ENCODE data around the gene LIN7C. TPM values are rescaled to one million over a fixed set of nuclear protein-coding genes. Genes with fewer than 3 reads are reported as not detected.
A peak's percentile ranks its signal among the peaks of the same experiment; 100 is the strongest.

Gene LIN7C
- total and polyA plus RNA-seq, 9 of the 15 experiments (the other 6 are each of a cell fraction or from before 2014, with no cell fraction given): 10.8 to 52.7 (median 21.5) TPM

DNA sequence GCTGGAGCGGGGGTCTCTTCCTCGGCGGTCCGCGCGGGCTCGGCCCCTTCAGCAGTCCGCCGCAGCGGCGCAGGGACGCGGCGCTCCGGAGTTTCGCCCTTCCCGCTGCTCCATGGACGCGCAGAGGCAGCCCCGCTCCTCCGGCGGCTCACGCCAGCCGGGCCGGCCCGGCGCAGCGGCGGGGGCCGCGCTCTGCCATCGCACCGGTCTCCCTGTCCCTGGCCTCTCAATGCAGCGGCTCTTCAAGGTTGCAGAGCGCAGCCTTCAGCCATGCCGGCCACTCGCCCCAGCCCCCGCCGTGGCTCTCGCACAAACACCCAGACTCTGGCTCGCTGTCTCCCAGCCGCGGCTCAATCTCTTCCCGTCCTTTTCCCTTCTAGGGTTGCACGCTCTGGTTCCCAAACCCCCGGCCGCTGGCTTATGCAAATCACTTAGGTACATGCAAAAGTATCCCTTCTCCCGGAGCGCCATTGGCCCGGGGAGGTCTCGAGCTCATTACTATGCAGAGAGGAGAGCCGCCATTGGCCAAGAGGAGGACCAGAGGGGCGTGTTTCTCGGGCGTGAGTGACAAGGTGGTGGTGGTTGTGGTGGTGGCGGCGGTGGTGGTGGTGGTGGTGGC, 34.1 kb downstream of the LIN7C start, which contains the start of gene LGR4 (continued):
- TF ChIP-seq, protein P1, sequence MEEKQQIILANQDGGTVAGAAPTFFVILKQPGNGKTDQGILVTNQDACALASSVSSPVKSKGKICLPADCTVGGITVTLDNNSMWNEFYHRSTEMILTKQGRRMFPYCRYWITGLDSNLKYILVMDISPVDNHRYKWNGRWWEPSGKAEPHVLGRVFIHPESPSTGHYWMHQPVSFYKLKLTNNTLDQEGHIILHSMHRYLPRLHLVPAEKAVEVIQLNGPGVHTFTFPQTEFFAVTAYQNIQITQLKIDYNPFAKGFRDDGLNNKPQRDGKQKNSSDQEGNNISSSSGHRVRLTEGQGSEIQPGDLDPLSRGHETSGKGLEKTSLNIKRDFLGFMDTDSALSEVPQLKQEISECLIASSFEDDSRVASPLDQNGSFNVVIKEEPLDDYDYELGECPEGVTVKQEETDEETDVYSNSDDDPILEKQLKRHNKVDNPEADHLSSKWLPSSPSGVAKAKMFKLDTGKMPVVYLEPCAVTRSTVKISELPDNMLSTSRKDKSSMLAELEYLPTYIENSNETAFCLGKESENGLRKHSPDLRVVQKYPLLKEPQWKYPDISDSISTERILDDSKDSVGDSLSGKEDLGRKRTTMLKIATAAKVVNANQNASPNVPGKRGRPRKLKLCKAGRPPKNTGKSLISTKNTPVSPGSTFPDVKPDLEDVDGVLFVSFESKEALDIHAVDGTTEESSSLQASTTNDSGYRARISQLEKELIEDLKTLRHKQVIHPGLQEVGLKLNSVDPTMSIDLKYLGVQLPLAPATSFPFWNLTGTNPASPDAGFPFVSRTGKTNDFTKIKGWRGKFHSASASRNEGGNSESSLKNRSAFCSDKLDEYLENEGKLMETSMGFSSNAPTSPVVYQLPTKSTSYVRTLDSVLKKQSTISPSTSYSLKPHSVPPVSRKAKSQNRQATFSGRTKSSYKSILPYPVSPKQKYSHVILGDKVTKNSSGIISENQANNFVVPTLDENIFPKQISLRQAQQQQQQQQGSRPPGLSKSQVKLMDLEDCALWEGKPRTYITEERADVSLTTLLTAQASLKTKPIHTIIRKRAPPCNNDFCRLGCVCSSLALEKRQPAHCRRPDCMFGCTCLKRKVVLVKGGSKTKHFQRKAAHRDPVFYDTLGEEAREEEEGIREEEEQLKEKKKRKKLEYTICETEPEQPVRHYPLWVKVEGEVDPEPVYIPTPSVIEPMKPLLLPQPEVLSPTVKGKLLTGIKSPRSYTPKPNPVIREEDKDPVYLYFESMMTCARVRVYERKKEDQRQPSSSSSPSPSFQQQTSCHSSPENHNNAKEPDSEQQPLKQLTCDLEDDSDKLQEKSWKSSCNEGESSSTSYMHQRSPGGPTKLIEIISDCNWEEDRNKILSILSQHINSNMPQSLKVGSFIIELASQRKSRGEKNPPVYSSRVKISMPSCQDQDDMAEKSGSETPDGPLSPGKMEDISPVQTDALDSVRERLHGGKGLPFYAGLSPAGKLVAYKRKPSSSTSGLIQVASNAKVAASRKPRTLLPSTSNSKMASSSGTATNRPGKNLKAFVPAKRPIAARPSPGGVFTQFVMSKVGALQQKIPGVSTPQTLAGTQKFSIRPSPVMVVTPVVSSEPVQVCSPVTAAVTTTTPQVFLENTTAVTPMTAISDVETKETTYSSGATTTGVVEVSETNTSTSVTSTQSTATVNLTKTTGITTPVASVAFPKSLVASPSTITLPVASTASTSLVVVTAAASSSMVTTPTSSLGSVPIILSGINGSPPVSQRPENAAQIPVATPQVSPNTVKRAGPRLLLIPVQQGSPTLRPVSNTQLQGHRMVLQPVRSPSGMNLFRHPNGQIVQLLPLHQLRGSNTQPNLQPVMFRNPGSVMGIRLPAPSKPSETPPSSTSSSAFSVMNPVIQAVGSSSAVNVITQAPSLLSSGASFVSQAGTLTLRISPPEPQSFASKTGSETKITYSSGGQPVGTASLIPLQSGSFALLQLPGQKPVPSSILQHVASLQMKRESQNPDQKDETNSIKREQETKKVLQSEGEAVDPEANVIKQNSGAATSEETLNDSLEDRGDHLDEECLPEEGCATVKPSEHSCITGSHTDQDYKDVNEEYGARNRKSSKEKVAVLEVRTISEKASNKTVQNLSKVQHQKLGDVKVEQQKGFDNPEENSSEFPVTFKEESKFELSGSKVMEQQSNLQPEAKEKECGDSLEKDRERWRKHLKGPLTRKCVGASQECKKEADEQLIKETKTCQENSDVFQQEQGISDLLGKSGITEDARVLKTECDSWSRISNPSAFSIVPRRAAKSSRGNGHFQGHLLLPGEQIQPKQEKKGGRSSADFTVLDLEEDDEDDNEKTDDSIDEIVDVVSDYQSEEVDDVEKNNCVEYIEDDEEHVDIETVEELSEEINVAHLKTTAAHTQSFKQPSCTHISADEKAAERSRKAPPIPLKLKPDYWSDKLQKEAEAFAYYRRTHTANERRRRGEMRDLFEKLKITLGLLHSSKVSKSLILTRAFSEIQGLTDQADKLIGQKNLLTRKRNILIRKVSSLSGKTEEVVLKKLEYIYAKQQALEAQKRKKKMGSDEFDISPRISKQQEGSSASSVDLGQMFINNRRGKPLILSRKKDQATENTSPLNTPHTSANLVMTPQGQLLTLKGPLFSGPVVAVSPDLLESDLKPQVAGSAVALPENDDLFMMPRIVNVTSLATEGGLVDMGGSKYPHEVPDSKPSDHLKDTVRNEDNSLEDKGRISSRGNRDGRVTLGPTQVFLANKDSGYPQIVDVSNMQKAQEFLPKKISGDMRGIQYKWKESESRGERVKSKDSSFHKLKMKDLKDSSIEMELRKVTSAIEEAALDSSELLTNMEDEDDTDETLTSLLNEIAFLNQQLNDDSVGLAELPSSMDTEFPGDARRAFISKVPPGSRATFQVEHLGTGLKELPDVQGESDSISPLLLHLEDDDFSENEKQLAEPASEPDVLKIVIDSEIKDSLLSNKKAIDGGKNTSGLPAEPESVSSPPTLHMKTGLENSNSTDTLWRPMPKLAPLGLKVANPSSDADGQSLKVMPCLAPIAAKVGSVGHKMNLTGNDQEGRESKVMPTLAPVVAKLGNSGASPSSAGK (IDR thresholded peaks at IDR 0.05): no peak
- TF ChIP-seq ZC3H11A (IDR thresholded peaks at IDR 0.05; ENCODE audit: low read depth, low read length): no peak
- peak; percentile 46 for TF ChIP-seq TAF1 (IDR thresholded peaks at IDR 0.05; ENCODE audit: control insufficient read depth, extremely low read depth, insufficient read depth, low read length, severe bottlenecking)
- TF ChIP-seq, protein P2, sequence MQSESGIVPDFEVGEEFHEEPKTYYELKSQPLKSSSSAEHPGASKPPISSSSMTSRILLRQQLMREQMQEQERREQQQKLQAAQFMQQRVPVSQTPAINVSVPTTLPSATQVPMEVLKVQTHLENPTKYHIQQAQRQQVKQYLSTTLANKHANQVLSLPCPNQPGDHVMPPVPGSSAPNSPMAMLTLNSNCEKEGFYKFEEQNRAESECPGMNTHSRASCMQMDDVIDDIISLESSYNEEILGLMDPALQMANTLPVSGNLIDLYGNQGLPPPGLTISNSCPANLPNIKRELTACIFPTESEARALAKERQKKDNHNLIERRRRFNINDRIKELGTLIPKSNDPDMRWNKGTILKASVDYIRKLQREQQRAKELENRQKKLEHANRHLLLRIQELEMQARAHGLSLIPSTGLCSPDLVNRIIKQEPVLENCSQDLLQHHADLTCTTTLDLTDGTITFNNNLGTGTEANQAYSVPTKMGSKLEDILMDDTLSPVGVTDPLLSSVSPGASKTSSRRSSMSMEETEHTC (IDR thresholded peaks at IDR 0.05): no peak
- TF ChIP-seq CREB1 (IDR thresholded peaks at IDR 0.05): no peak
- TF ChIP-seq CREB1 (CRISPR knock-in tag; IDR thresholded peaks at IDR 0.05): no peak
- peak; percentile 13 for TF ChIP-seq FOS (IDR thresholded peaks at IDR 0.05; ENCODE audit: extremely low read depth, insufficient read length)
- TF ChIP-seq MYBL2 (IDR thresholded peaks at IDR 0.05; ENCODE audit: low read depth): no peak
- no peak for TF ChIP-seq MYBL2 (CRISPR knock-in tag; IDR thresholded peaks at IDR 0.05; ENCODE audit: borderline replicate concordance)
- TF ChIP-seq, protein P3, sequence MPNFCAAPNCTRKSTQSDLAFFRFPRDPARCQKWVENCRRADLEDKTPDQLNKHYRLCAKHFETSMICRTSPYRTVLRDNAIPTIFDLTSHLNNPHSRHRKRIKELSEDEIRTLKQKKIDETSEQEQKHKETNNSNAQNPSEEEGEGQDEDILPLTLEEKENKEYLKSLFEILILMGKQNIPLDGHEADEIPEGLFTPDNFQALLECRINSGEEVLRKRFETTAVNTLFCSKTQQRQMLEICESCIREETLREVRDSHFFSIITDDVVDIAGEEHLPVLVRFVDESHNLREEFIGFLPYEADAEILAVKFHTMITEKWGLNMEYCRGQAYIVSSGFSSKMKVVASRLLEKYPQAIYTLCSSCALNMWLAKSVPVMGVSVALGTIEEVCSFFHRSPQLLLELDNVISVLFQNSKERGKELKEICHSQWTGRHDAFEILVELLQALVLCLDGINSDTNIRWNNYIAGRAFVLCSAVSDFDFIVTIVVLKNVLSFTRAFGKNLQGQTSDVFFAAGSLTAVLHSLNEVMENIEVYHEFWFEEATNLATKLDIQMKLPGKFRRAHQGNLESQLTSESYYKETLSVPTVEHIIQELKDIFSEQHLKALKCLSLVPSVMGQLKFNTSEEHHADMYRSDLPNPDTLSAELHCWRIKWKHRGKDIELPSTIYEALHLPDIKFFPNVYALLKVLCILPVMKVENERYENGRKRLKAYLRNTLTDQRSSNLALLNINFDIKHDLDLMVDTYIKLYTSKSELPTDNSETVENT (CRISPR knock-in tag; IDR thresholded peaks at IDR 0.05): no peak
